Fibroblast of lung (primary cell): ENCODE measurements around the gene VWA2.

Experiments
- CTCF ChIP-seq, 2 donors: IDR thresholded peaks in 1 of 2; conservative IDR thresholded peaks in 1 of 2; 1 replicate in 1 of 2; 2 replicates in 1 of 2; pipeline ENCODE4 v1.5.1; 2011 to 2012; ENCODE audit warnings: low read length in 2 of 2, control low read depth in 1 of 2, inconsistent platforms in 1 of 2, low read depth in 1 of 2, mild to moderate bottlenecking in 1 of 2
- EZH2 ChIP-seq: IDR thresholded peaks from 2 replicates; pipeline ENCODE4 v1.5.1; 2012; ENCODE audit warnings: low read length, control low read depth, mild to moderate bottlenecking; ENCODE audit errors: missing control alignments

GRCh38 chr10:114215033-114215432 is 24.0 kb upstream of the VWA2 start:
- TF ChIP-seq CTCF (conservative IDR thresholded peaks at IDR 0.05 in 1 of 2, IDR thresholded peaks at IDR 0.05 in 1 of 2; ENCODE audit: low read depth in 1 of 2, low read length in 2 of 2) (no peak), EZH2 (no peak)
